ENCODE data around the gene FCGBP. TPM values are rescaled to one million over a fixed set of nuclear protein-coding genes. Genes with fewer than 3 reads are reported as not detected.

The FCGBP gene
- total RNA-seq, 1 donor from 2014 or later, result 95.3 TPM

Other genes starting within 250 kb of the FCGBP start
- gene LGALS14, start 230.2 kb downstream of the FCGBP start, total RNA-seq, result not detected
- gene CLC, start 196.6 kb downstream of the FCGBP start, total RNA-seq, result not detected
- gene LEUTX, start 155.8 kb downstream of the FCGBP start, total RNA-seq, result not detected
- gene DYRK1B, start 100.5 kb downstream of the FCGBP start, total RNA-seq, result 28.4 TPM
- gene FBL, start 88.3 kb downstream of the FCGBP start, total RNA-seq, result 117 TPM
- gene PSMC4, start 36.5 kb upstream of the FCGBP start, total RNA-seq, result 57.3 TPM
- gene ZNF546, start 62.4 kb upstream of the FCGBP start, total RNA-seq, result 7.4 TPM
- gene ZNF780B, start 121.6 kb upstream of the FCGBP start, total RNA-seq, result 27.1 TPM
- gene ZNF780A, start 156.3 kb upstream of the FCGBP start, total RNA-seq, result 23.5 TPM